ENCODE results near the gene ST3GAL3. TPM values are rescaled to one million over a fixed set of nuclear protein-coding genes. Genes with fewer than 3 reads are reported as not detected.

Gene ST3GAL3
- polyA plus RNA-seq, 1 donor (not counting 4 experiments of a cell fraction or from before 2014, with no cell fraction given), result 10.0 TPM

DNA sequence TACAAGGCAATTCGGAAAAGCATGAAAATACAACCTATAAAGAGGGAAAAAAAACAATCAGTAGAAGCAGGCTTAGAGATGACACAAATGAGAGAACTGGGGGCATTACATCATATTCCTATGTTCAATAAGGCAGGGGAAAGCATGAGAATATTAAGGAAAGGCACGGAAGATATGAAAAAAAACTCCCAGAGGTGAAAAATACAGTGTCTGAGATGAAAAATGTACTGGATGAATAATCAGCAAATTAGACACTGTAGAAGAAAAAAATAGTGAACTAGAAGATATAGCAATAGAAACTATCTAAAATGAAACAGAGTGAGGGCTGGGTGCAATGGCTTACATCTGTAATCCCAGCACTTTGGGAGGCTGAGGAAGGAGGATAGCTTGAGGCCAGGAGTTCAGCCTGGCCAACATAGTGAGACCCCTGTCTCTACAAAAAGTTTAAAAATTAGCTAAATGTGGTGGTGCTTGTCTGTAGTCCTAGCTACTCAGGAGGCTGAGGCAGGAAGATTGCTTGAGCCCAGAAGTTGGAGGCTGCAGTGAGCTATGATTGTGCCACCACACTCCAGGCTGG lies 101.8 kb downstream of the ST3GAL3 start:
- Histone ChIP-seq H3K4me1 (ENCODE audit: control insufficient read depth, extremely low read depth, insufficient read depth, low read length) (peaks cover under 1% of the 10 kb centered on the region), H3K79me2 (ENCODE audit: control insufficient read depth, insufficient read depth, low read length) (no peaks in the 10 kb centered on the region), H4K20me1 (ENCODE audit: control insufficient read depth, extremely low read depth, insufficient read depth, low read length) (no peaks in the 10 kb centered on the region), H3K27ac (ENCODE audit: control insufficient read depth, insufficient read depth, low read length) (no peak overlapping the region), H3K36me3 (ENCODE audit: control insufficient read depth in 2 of 2, extremely low read depth in 1 of 2, insufficient read depth in 2 of 2, low read length in 2 of 2) (peaks cover 0 to 2% of the 10 kb centered on the region in 2 experiments), H3K9me3 (ENCODE audit: control insufficient read depth, low read depth, low read length) (no peaks in the 10 kb centered on the region), H3K27me3 (ENCODE audit: control insufficient read depth, extremely low read depth, insufficient read depth, low read length) (no peaks in the 10 kb centered on the region), H3K4me2 (ENCODE audit: control insufficient read depth, extremely low read depth, insufficient read depth, low read depth, low read length) (no peak overlapping the region), H3K9me1 (ENCODE audit: control insufficient read depth, extremely low read depth, insufficient read depth, low read length) (peaks cover under 1% of the 10 kb centered on the region), H2AFZ (ENCODE audit: control insufficient read depth, low read length) (no peak overlapping the region), H3K4me3 (ENCODE audit: control insufficient read depth in 2 of 3, extremely low read depth in 1 of 3, insufficient read depth in 2 of 3, low read depth in 1 of 3, low read length in 3 of 3) (no peak overlapping the region), H3K9ac (ENCODE audit: control insufficient read depth, extremely low read depth, insufficient read depth, low read length) (no peak overlapping the region)
- TF ChIP-seq EZH2 (IDR thresholded peaks at IDR 0.05; ENCODE audit: low read length), result no peak
- TF ChIP-seq, protein P1, sequence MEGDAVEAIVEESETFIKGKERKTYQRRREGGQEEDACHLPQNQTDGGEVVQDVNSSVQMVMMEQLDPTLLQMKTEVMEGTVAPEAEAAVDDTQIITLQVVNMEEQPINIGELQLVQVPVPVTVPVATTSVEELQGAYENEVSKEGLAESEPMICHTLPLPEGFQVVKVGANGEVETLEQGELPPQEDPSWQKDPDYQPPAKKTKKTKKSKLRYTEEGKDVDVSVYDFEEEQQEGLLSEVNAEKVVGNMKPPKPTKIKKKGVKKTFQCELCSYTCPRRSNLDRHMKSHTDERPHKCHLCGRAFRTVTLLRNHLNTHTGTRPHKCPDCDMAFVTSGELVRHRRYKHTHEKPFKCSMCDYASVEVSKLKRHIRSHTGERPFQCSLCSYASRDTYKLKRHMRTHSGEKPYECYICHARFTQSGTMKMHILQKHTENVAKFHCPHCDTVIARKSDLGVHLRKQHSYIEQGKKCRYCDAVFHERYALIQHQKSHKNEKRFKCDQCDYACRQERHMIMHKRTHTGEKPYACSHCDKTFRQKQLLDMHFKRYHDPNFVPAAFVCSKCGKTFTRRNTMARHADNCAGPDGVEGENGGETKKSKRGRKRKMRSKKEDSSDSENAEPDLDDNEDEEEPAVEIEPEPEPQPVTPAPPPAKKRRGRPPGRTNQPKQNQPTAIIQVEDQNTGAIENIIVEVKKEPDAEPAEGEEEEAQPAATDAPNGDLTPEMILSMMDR (optimal IDR thresholded peaks at IDR 0.05 in 1 of 3, IDR thresholded peaks at IDR 0.05 in 1 of 3, conservative IDR thresholded peaks at IDR 0.05 in 1 of 3; ENCODE audit: extremely low read depth in 1 of 3, insufficient read depth in 2 of 3, low read length in 3 of 3), result no peak
- dilution Hi-C loops (cut with MboI; ENCODE audit: extremely low pct_ligation_motif_present, low sequenced_read_pairs), result no loop called here
- DNase-seq (ENCODE audit: low read depth, low spot score) (no peak), FAIRE-seq (no peak)

- no peaks in the 10 kb centered on the region for H3K79me2 ChIP-seq (ENCODE audit: control insufficient read depth, insufficient read depth, low read length)
- dilution Hi-C loops (cut with MboI; ENCODE audit: extremely low pct_ligation_motif_present, low sequenced_read_pairs), result no loop called here
Measured at GRCh38 chr1:43812579-43812978, 105.2 kb downstream of the ST3GAL3 start.

GRCh38 chr1:43814401-43814800 lies 107.1 kb downstream of the ST3GAL3 start:
- Histone ChIP-seq H3K4me1 (ENCODE audit: control insufficient read depth, extremely low read depth, insufficient read depth, low read length) (no peaks in the 10 kb centered on the region), H3K36me3 (ENCODE audit: control insufficient read depth in 2 of 2, extremely low read depth in 1 of 2, insufficient read depth in 2 of 2, low read length in 2 of 2) (peaks cover 4 to 5% of the 10 kb centered on the region in 2 experiments), H3K79me2 (ENCODE audit: control insufficient read depth, insufficient read depth, low read length) (no peaks in the 10 kb centered on the region), H3K27me3 (ENCODE audit: control insufficient read depth, extremely low read depth, insufficient read depth, low read length) (no peaks in the 10 kb centered on the region), H3K9ac (ENCODE audit: control insufficient read depth, extremely low read depth, insufficient read depth, low read length) (no peak overlapping the region), H3K27ac (ENCODE audit: control insufficient read depth, insufficient read depth, low read length) (no peak overlapping the region), H3K9me1 (ENCODE audit: control insufficient read depth, extremely low read depth, insufficient read depth, low read length) (no peaks in the 10 kb centered on the region), H3K4me3 (ENCODE audit: control insufficient read depth in 2 of 3, extremely low read depth in 1 of 3, insufficient read depth in 2 of 3, low read depth in 1 of 3, low read length in 3 of 3) (no peak overlapping the region), H3K9me3 (ENCODE audit: control insufficient read depth, low read depth, low read length) (no peaks in the 10 kb centered on the region), H2AFZ (ENCODE audit: control insufficient read depth, low read length) (no peak overlapping the region), H4K20me1 (ENCODE audit: control insufficient read depth, extremely low read depth, insufficient read depth, low read length) (no peaks in the 10 kb centered on the region), H3K4me2 (ENCODE audit: control insufficient read depth, extremely low read depth, insufficient read depth, low read depth, low read length) (no peak overlapping the region)
- no peak for DNase-seq (ENCODE audit: low read depth, low spot score)
- FAIRE-seq, result no peak
- dilution Hi-C loops (cut with MboI; ENCODE audit: extremely low pct_ligation_motif_present, low sequenced_read_pairs), result no loop called here
- TF ChIP-seq, protein P1 (optimal IDR thresholded peaks at IDR 0.05 in 1 of 3, IDR thresholded peaks at IDR 0.05 in 1 of 3, conservative IDR thresholded peaks at IDR 0.05 in 1 of 3; ENCODE audit: extremely low read depth in 1 of 3, insufficient read depth in 2 of 3, low read length in 3 of 3), result no peak
- no peak for TF ChIP-seq EZH2 (IDR thresholded peaks at IDR 0.05; ENCODE audit: low read length)

More at GRCh38 chr1:43812579-43812978, 105.2 kb downstream of the ST3GAL3 start:
- no peak for TF ChIP-seq EZH2 (IDR thresholded peaks at IDR 0.05; ENCODE audit: low read length)
- H3K27ac ChIP-seq (ENCODE audit: control insufficient read depth, insufficient read depth, low read length), result no peak overlapping the region
- no peaks in the 10 kb centered on the region for H3K9me3 ChIP-seq (ENCODE audit: control insufficient read depth, low read depth, low read length)
- H4K20me1 ChIP-seq (ENCODE audit: control insufficient read depth, extremely low read depth, insufficient read depth, low read length), result no peaks in the 10 kb centered on the region
- FAIRE-seq (peak; percentile 5), DNase-seq (ENCODE audit: low read depth, low spot score) (no peak)
- H2AFZ ChIP-seq (ENCODE audit: control insufficient read depth, low read length), result no peak overlapping the region
- H3K27me3 ChIP-seq (ENCODE audit: control insufficient read depth, extremely low read depth, insufficient read depth, low read length), result no peaks in the 10 kb centered on the region
- H3K4me2 ChIP-seq (ENCODE audit: control insufficient read depth, extremely low read depth, insufficient read depth, low read depth, low read length), result no peak overlapping the region
- H3K4me1 ChIP-seq (ENCODE audit: control insufficient read depth, extremely low read depth, insufficient read depth, low read length), result no peaks in the 10 kb centered on the region
- H3K4me3 ChIP-seq (ENCODE audit: control insufficient read depth in 2 of 3, extremely low read depth in 1 of 3, insufficient read depth in 2 of 3, low read depth in 1 of 3, low read length in 3 of 3), result no peak overlapping the region
- H3K36me3 ChIP-seq (ENCODE audit: control insufficient read depth in 2 of 2, extremely low read depth in 1 of 2, insufficient read depth in 2 of 2, low read length in 2 of 2), result peaks cover 0 to 5% of the 10 kb centered on the region in 2 experiments
- H3K9me1 ChIP-seq (ENCODE audit: control insufficient read depth, extremely low read depth, insufficient read depth, low read length), result no peaks in the 10 kb centered on the region
- H3K9ac ChIP-seq (ENCODE audit: control insufficient read depth, extremely low read depth, insufficient read depth, low read length), result no peak overlapping the region

Measured in keratinocyte (primary cell).